CD4-positive, alpha-beta memory T cell (primary cell): Measurements from ENCODE around the gene AK5. TPM values are rescaled to one million over a fixed set of nuclear protein-coding genes. Genes with fewer than 3 reads are reported as not detected.
A peak's percentile ranks its signal among the peaks of the same experiment; 100 is the strongest.

ENCODE experiments used
- CTCF ChIA-PET: fragments of 350-600 bp; sonication (Branson Sonifier 250); formaldehyde crosslinking; loops from one replicate; lab custom pipeline; 2021; ENCODE audit warnings: inconsistent platforms; ENCODE audit not compliant: partially characterized antibody; lab: Charles Lee
- POLR2A ChIA-PET: fragments of 350-600 bp; sonication (Branson Sonifier 250); formaldehyde crosslinking; loops from one replicate; lab custom pipeline; 2021; ENCODE audit not compliant: partially characterized antibody; lab: Charles Lee
- DNase-seq, 5 donors: peaks; one replicate each; pipeline versions ENCODE4 v3.0.0 to v3.0.0-alpha.2; 2020 to 2022; ENCODE audit warnings: mixed read lengths in 1 of 5
- H3K27ac ChIP-seq: one replicate; pipeline ENCODE4 v1.7.0; 2013; ENCODE audit warnings: low read depth, low read length
- H3K27me3 ChIP-seq: 2 replicates; pipeline ENCODE4 v1.7.0; 2013; ENCODE audit warnings: mild to moderate bottlenecking, low read length, moderate library complexity; ENCODE audit not compliant: insufficient read depth
- H3K36me3 ChIP-seq: 2 replicates; pipeline ENCODE4 v1.7.0; 2013; ENCODE audit warnings: mild to moderate bottlenecking, low read length, moderate library complexity; ENCODE audit not compliant: insufficient read depth
- H3K4me1 ChIP-seq: 2 replicates; pipeline ENCODE4 v1.7.0; 2013; ENCODE audit warnings: mild to moderate bottlenecking, low read length, moderate library complexity; ENCODE audit not compliant: insufficient read depth
- H3K4me3 ChIP-seq, 2 donors: one replicate each; pipeline ENCODE4 v1.7.0; 2013; ENCODE audit warnings: low read length in 2 of 2, mild to moderate bottlenecking in 1 of 2
- H3K9me3 ChIP-seq, 2 donors: one replicate each; pipeline ENCODE4 v1.7.0; 2013; ENCODE audit warnings: low read length in 2 of 2, control low read depth in 1 of 2; ENCODE audit not compliant: control insufficient read depth in 1 of 2
- H3K27ac Mint-ChIP-seq, 7 donors: one replicate each; pipeline ENCODE4 v1.8.0; 2020 to 2021; ENCODE audit warnings: mixed read lengths in 7 of 7, mild to moderate bottlenecking in 6 of 7, inconsistent platforms in 3 of 7, moderate library complexity in 3 of 7
- H3K27me3 Mint-ChIP-seq, 2 donors: one replicate each; pipeline ENCODE4 v1.8.0; 2020 to 2021; ENCODE audit warnings: mixed read lengths in 2 of 2
- H3K36me3 Mint-ChIP-seq, 2 donors: one replicate each; pipeline ENCODE4 v1.8.0; 2020 to 2021; ENCODE audit warnings: mixed read lengths in 2 of 2, inconsistent platforms in 1 of 2, mild to moderate bottlenecking in 1 of 2
- H3K4me1 Mint-ChIP-seq, 4 donors: one replicate each; pipeline ENCODE4 v1.8.0; 2020 to 2021; ENCODE audit warnings: mixed read lengths in 4 of 4, mild to moderate bottlenecking in 1 of 4
- H3K4me3 Mint-ChIP-seq, 8 donors: one replicate each; pipeline ENCODE4 v1.8.0; 2020 to 2021; ENCODE audit warnings: mixed read lengths in 8 of 8, mild to moderate bottlenecking in 7 of 8, moderate library complexity in 6 of 8, inconsistent platforms in 3 of 8
- H3K9me3 Mint-ChIP-seq, 8 donors: one replicate each; pipeline ENCODE4 v1.8.0; 2020 to 2021; ENCODE audit warnings: mixed read lengths in 8 of 8, mild to moderate bottlenecking in 5 of 8, inconsistent platforms in 3 of 8, moderate library complexity in 1 of 8
- intact Hi-C: fragments of 100-400 bp; cut with micrococcal nuclease; formaldehyde crosslinking; loops from one replicate; pipeline ENCODE4 v1.15.1; 2023
- polyA plus RNA-seq, 2 donors: library from polyadenylated mRNA; unstranded; fragments of 300-500 nt; fragmentation: Illumina TruSeq; gene quantifications; one replicate each; pipeline ENCODE4 v1.2.3, GENCODE V29; 2021
- total RNA-seq, 2 experiments: library from RNA; stranded (reverse); gene quantifications; one replicate each; pipeline ENCODE4 v1.2.3, GENCODE V29; 2021

Gene AK5
- total and polyA plus RNA-seq, 4 experiments from 2014 or later = 17.0 to 25.5 (median 19.3) TPM

DNA sequence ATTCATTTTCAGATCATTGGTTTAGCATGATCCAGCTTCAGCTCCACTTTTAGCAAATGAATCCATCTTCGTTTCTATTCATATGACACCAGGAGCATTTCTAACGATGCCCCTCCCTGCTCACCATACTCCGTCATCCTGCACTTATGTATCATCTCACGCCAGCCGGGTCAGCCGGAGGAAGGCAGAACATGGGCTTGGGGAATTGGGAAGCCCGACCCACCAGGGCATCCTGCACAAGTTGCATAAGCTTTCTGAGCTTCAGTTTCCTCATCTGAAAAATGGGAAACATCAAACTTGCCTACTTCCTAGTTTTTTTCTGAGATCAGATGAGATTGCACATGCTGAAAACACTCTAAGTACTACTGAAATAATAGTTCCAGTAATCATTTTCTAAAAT lies 194.7 kb downstream of the AK5 start:
- intact Hi-C loops = no loop called here
- peaks cover 0 to 7% (median 2%) of the 10 kb centered on the region in 8 donors for H3K9me3 Mint-ChIP-seq
- Histone ChIP-seq H3K27ac (no peak overlapping the region), H3K27me3 (no peaks in the 10 kb centered on the region), H3K4me1 (no peaks in the 10 kb centered on the region), H3K36me3 (no peaks in the 10 kb centered on the region), H3K9me3 (no peaks in the 10 kb centered on the region), H3K4me3 (no peak overlapping the region)
- peaks cover 0 to 6% (median 3%) of the 10 kb centered on the region in 4 donors for H3K4me1 Mint-ChIP-seq
- DNase-seq = no peak
- CTCF ChIA-PET = interaction anchor here (1.1 kb wide), 1 partner anchor 14 kb away, joined by 3 read pairs; no protein-coding TSS in a partner anchor
- peaks cover 2 to 32% of the 10 kb centered on the region in 2 donors for H3K36me3 Mint-ChIP-seq
- no peak overlapping the region for H3K27ac Mint-ChIP-seq
- POLR2A ChIA-PET = no interaction called here
- H3K27me3 Mint-ChIP-seq = peaks cover 0 to 3% of the 10 kb centered on the region in 2 donors
- no peak overlapping the region for H3K4me3 Mint-ChIP-seq

DNA sequence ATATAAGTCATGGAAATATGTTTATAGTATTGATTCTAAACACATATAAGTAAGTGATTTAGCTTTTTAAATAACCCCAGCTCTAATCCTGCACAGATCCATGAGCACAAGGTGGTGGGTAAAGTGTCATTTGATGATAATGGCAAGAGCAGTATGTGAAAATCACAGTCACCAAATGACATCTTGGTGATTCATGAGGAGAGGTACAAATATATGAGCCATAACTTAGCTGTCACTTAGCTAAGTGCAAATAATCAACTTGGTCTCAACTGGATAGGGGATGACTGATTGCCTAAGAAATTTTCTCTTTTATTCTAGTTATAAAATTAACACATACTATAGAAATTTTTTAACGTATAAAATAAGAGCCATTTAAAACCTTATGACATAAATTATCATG lies 202.5 kb downstream of the AK5 start:
- no peaks in the 10 kb centered on the region for H3K4me1 ChIP-seq
- no peaks in the 10 kb centered on the region for H3K27me3 ChIP-seq
- H3K9me3 ChIP-seq = no peaks in the 10 kb centered on the region
- Mint-ChIP-seq H3K4me3 (no peak overlapping the region), H3K27me3 (no peaks in the 10 kb centered on the region), H3K9me3 (peaks cover 0 to 1% (median 0%) of the 10 kb centered on the region in 8 donors), H3K36me3 (peaks cover 2 to 11% of the 10 kb centered on the region in 2 donors), H3K4me1 (no peaks in the 10 kb centered on the region), H3K27ac (no peak overlapping the region)
- H3K36me3 ChIP-seq = no peaks in the 10 kb centered on the region
- no peak overlapping the region for H3K4me3 ChIP-seq
- no peak for DNase-seq
- POLR2A ChIA-PET = no interaction called here
- CTCF ChIA-PET = interaction anchor here (0.6 kb wide), 1 partner anchor 15 kb away, joined by 3 read pairs; no protein-coding TSS in a partner anchor
- H3K27ac ChIP-seq = no peak overlapping the region
- intact Hi-C loops = no loop called here

DNA sequence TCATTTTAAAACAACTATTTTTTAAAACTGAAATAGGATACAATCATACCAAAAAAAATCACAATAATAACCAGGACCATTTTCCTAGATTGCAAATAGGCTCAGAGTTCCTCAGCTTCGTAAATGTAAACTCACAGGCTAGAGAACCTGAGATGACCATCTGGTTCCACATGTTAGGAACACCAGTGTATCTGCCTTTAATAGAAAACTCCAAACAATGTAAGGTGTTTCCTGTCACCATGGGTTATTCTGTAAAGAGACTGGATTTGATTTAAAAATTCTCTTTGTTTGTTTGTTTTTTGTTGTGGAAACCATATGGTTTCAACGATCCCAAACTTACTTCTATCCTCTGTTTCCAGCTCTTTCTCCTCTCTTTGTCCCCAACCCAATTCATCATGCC lies 203.1 kb downstream of the AK5 start:
- Histone ChIP-seq H3K27me3 (no peaks in the 10 kb centered on the region), H3K4me3 (no peak overlapping the region), H3K36me3 (no peaks in the 10 kb centered on the region), H3K27ac (no peak overlapping the region), H3K9me3 (no peaks in the 10 kb centered on the region), H3K4me1 (no peaks in the 10 kb centered on the region)
- Mint-ChIP-seq H3K27me3 (no peaks in the 10 kb centered on the region), H3K4me1 (no peaks in the 10 kb centered on the region), H3K36me3 (peaks cover 2 to 6% of the 10 kb centered on the region in 2 donors), H3K4me3 (no peak overlapping the region), H3K27ac (no peak overlapping the region), H3K9me3 (peaks cover 0 to 1% (median 0%) of the 10 kb centered on the region in 8 donors)
- DNase-seq = no peak
- POLR2A ChIA-PET = no interaction called here
- CTCF ChIA-PET = interaction anchor here (0.6 kb wide), 1 partner anchor 15 kb away, joined by 3 read pairs; no protein-coding TSS in a partner anchor
- intact Hi-C loops = no loop called here

DNA sequence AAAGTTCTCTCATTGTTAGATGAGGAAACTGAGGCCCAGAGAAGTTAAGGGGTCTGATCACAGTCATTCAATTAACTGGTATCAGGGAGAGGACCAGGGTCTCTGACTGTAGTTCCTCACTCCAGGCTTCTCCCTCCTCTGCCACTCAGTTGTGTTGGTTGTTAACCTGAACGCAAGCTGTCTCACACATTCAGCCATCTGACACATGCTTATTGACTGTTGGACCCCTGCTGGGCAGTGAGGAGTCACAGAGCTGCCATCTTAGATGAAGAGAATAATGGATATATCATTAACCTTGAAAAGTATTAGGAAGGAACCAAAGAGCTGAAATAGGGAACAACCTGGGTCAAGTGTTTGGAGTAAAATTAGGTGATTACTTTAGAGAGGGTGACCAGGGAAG lies 205.8 kb downstream of the AK5 start:
- peaks cover 2 to 6% of the 10 kb centered on the region in 2 donors for H3K36me3 Mint-ChIP-seq
- CTCF ChIA-PET = no interaction called here
- POLR2A ChIA-PET = no interaction called here
- DNase-seq = no peak
- intact Hi-C loops = no loop called here
- Histone ChIP-seq H3K9me3 (no peaks in the 10 kb centered on the region), H3K4me1 (no peaks in the 10 kb centered on the region), H3K4me3 (no peak overlapping the region), H3K36me3 (no peaks in the 10 kb centered on the region), H3K27me3 (no peaks in the 10 kb centered on the region), H3K27ac (no peak overlapping the region)
- H3K4me3 Mint-ChIP-seq = no peak overlapping the region
- no peaks in the 10 kb centered on the region for H3K4me1 Mint-ChIP-seq
- H3K27ac Mint-ChIP-seq = no peak overlapping the region
- no peaks in the 10 kb centered on the region for H3K27me3 Mint-ChIP-seq
- peaks cover 0 to 1% (median 0%) of the 10 kb centered on the region in 8 donors for H3K9me3 Mint-ChIP-seq

DNA sequence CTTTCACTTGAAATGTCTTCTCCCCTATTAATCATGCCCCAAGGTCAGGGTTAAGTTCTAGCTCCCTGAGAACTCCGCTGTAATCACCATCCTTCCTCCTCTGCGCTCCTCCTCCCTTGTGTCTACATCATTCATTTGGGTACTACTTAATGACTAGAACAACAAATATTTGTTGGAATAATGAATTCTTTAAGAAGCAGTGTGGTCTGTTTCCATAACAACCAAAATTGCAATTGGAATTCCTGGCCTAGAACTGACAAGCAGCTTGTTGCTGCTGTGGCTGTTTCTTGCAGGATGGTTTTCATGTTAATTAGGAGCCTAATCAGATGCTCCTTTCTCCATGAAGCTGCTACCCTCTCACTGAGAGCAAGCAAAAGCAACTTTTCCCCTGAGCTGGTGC lies 208.1 kb downstream of the AK5 start:
- Histone ChIP-seq H3K9me3 (no peaks in the 10 kb centered on the region), H3K27ac (no peak overlapping the region), H3K27me3 (no peaks in the 10 kb centered on the region), H3K4me3 (no peak overlapping the region), H3K4me1 (no peaks in the 10 kb centered on the region), H3K36me3 (no peaks in the 10 kb centered on the region)
- ChIA-PET POLR2A (no interaction called here), CTCF (interaction anchor here (0.7 to 1.5 kb wide), 3 partner anchors 14 to 282 kb away, joined by 3 to 5 read pairs (median 4); no protein-coding TSS in a partner anchor)
- Mint-ChIP-seq H3K27me3 (no peaks in the 10 kb centered on the region), H3K4me1 (no peaks in the 10 kb centered on the region), H3K27ac (peak overlapping the region in 1 of 7 donors; percentile 49), H3K9me3 (peaks cover 0 to 1% (median 0%) of the 10 kb centered on the region in 8 donors), H3K36me3 (peaks cover 0 to under 1% of the 10 kb centered on the region in 2 donors), H3K4me3 (no peak overlapping the region)
- intact Hi-C loops = no loop called here
- DNase-seq = no peak

DNA sequence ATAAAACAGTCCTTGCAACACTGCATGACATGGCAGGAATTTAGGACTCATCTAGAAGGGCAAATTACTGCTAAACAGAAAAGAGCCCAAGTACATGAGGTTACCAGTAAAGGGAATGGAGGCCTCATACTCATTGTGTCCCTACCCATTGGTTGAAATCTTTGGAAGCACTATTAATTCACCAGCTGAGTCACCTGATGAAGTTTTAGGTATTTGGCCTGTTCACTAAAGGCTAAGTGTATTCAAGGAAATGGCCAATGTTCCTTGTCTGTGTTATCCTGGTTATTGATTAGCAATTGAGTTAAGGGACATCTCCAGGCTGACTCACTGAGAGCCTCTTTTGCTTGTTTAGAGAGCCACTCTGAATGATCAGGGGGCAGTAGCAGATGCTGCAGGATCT lies 212.2 kb downstream of the AK5 start:
- ChIA-PET POLR2A (no interaction called here), CTCF (no interaction called here)
- peaks cover 0 to 6% (median 4%) of the 10 kb centered on the region in 8 donors for H3K9me3 Mint-ChIP-seq
- Histone ChIP-seq H3K9me3 (no peaks in the 10 kb centered on the region), H3K27ac (no peak overlapping the region), H3K36me3 (no peaks in the 10 kb centered on the region), H3K4me3 (no peak overlapping the region), H3K27me3 (no peaks in the 10 kb centered on the region), H3K4me1 (no peaks in the 10 kb centered on the region)
- H3K4me3 Mint-ChIP-seq = no peak overlapping the region
- H3K27me3 Mint-ChIP-seq = no peaks in the 10 kb centered on the region
- H3K4me1 Mint-ChIP-seq = peaks cover 0 to 8% (median 2%) of the 10 kb centered on the region in 4 donors
- peaks cover 3 to 22% of the 10 kb centered on the region in 2 donors for H3K36me3 Mint-ChIP-seq
- intact Hi-C loops = no loop called here
- no peak for DNase-seq
- no peak overlapping the region for H3K27ac Mint-ChIP-seq

DNA sequence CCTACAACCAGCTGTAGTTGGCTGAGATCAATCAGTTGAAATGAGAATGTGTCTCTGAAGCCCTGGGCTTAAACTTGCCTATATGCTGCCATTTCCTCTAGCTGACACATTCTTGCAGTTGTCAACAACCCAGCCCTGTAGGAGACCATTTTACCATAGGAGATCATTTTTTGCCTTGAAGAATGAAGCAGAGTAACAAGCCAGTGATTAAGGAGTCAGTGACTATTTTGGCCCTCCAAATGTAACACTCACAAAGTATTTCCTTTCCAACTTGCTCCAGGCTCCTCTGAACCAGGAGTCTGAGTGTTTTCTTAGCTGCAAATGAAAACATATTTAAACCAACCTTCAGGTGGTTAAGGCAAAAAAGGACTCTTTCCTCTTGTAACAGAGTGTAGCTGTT lies 217.1 kb downstream of the AK5 start:
- H3K4me3 Mint-ChIP-seq = no peak overlapping the region
- peaks cover 0 to 6% (median 4%) of the 10 kb centered on the region in 8 donors for H3K9me3 Mint-ChIP-seq
- Histone ChIP-seq H3K4me3 (no peak overlapping the region), H3K27me3 (no peaks in the 10 kb centered on the region), H3K27ac (no peak overlapping the region), H3K9me3 (no peaks in the 10 kb centered on the region), H3K4me1 (no peaks in the 10 kb centered on the region), H3K36me3 (no peaks in the 10 kb centered on the region)
- no peak overlapping the region for H3K27ac Mint-ChIP-seq
- CTCF ChIA-PET = no interaction called here
- peaks cover 3 to 26% of the 10 kb centered on the region in 2 donors for H3K36me3 Mint-ChIP-seq
- H3K4me1 Mint-ChIP-seq = peaks cover 0 to 8% (median 2%) of the 10 kb centered on the region in 4 donors
- POLR2A ChIA-PET = no interaction called here
- no peak for DNase-seq
- intact Hi-C loops = no loop called here
- no peaks in the 10 kb centered on the region for H3K27me3 Mint-ChIP-seq
